NCI-H1092 (cell line): ENCODE measurements around the gene KLHDC4.
A peak's percentile ranks its signal among the peaks of the same experiment; 100 is the strongest.
"Not testable (repeated sequence)": the region's sequence is repeated elsewhere in the genome, so short reads cannot be mapped to it uniquely, and the experiment has no call there.

Experiments
- DNase-seq: peaks from one replicate; lab custom pipeline; 2025; lab: John Stamatoyannopoulos, UW

Gene KLHDC4

GRCh38 chr16:87720446-87720845 is 45.3 kb downstream of the KLHDC4 start:
- no peak for DNase-seq

- not testable (repeated sequence) for DNase-seq
Measured at GRCh38 chr16:87718831-87719230, 47.0 kb downstream of the KLHDC4 start.

GRCh38 chr16:87715658-87716057 is 50.1 kb downstream of the KLHDC4 start:
- no peak for DNase-seq

- DNase-seq = no peak
Measured at GRCh38 chr16:87715231-87715630, 50.6 kb downstream of the KLHDC4 start.

GRCh38 chr16:87713451-87714229 is 52.1 kb downstream of the KLHDC4 start:
- DNase-seq = no peak

GRCh38 chr16:87712184-87712762 is 53.5 kb downstream of the KLHDC4 start:
- DNase-seq = no peak

GRCh38 chr16:87710887-87711286 is 54.9 kb downstream of the KLHDC4 start:
- no peak for DNase-seq

- DNase-seq = no peak
Measured at GRCh38 chr16:87709677-87710076, 56.1 kb downstream of the KLHDC4 start.

- no peak for DNase-seq
Measured at GRCh38 chr16:87708881-87709638, 56.7 kb downstream of the KLHDC4 start.

GRCh38 chr16:87707714-87708580 is 57.8 kb downstream of the KLHDC4 start:
- no peak for DNase-seq

- no peak for DNase-seq
Measured at GRCh38 chr16:87707097-87707496, 58.7 kb downstream of the KLHDC4 start.

GRCh38 chr16:87706278-87707000 is 59.3 kb downstream of the KLHDC4 start:
- DNase-seq = peak; percentile 61

- peak; percentile 37 for DNase-seq
Measured at GRCh38 chr16:87705771-87706277, 60.0 kb downstream of the KLHDC4 start.

GRCh38 chr16:87704754-87705353 is 60.9 kb downstream of the KLHDC4 start:
- DNase-seq = no peak

GRCh38 chr16:87703835-87704375 is 61.9 kb downstream of the KLHDC4 start:
- no peak for DNase-seq

- DNase-seq = no peak
Measured at GRCh38 chr16:87703071-87703470, 62.7 kb downstream of the KLHDC4 start.

- DNase-seq = no peak
Measured at GRCh38 chr16:87702325-87702811, 63.4 kb downstream of the KLHDC4 start.

- DNase-seq = no peak
Measured at GRCh38 chr16:87701505-87701921, 64.3 kb downstream of the KLHDC4 start.

- DNase-seq = no peak
Measured at GRCh38 chr16:87701078-87701460, 64.7 kb downstream of the KLHDC4 start.

- no peak for DNase-seq
Measured at GRCh38 chr16:87700406-87701077, 65.2 kb downstream of the KLHDC4 start.
